H1 (cell line): ENCODE measurements around the gene C5orf58. TPM values are rescaled to one million over a fixed set of nuclear protein-coding genes. Genes with fewer than 3 reads are reported as not detected.

Experiments used
- CTCF ChIA-PET: fragments of 300-600 bp; sonication (Branson Sonifier 250); formaldehyde crosslinking; loops from one replicate; lab custom pipeline; 2021; ENCODE audit not compliant: partially characterized antibody; lab: Charles Lee
- POLR2A ChIA-PET: fragments of 300-600 bp; sonication (Branson Sonifier 250); formaldehyde crosslinking; loops from one replicate; lab custom pipeline; 2021; ENCODE audit warnings: inconsistent platforms; ENCODE audit not compliant: partially characterized antibody; lab: Charles Lee
- DNase-seq, 2 experiments: peaks; one replicate each; pipeline versions ENCODE4 v3.0.0 to v3.0.0-alpha.2; 2010 to 2022; ENCODE audit warnings: low spot score in 2 of 2, low read depth in 1 of 2, mixed read lengths in 1 of 2
- FAIRE-seq: peaks from 2 replicates; lab custom pipeline; 2011; peaks lifted over from hg19 to GRCh38; lab: Jason Lieb, UNC
- H2AFZ ChIP-seq: 2 replicates; pipeline ENCODE4 v1.8.1; 2012; ENCODE audit warnings: low read length, inconsistent platforms
- H2AK5ac ChIP-seq: 2 replicates; pipeline ENCODE4 v1.6.1; 2013; ENCODE audit warnings: low read depth, low read length
- H2BK120ac ChIP-seq: replicated peaks from 2 replicates; pipeline ENCODE3; 2013; ENCODE audit warnings: low read depth, low read length, inconsistent platforms
- H2BK12ac ChIP-seq: 2 replicates; pipeline ENCODE4 v1.6.1; 2013; ENCODE audit warnings: low read depth, low read length
- H2BK15ac ChIP-seq: 2 replicates; pipeline ENCODE4 v1.6.1; 2013; ENCODE audit warnings: low read length
- H2BK20ac ChIP-seq: 2 replicates; pipeline ENCODE4 v1.6.1; 2013; ENCODE audit warnings: low read length
- H2BK5ac ChIP-seq: 2 replicates; pipeline ENCODE4 v1.6.1; 2013; ENCODE audit warnings: low read depth, low read length
- H3K14ac ChIP-seq: 2 replicates; pipeline ENCODE4 v1.6.1; 2013; ENCODE audit warnings: inconsistent platforms; ENCODE audit not compliant: insufficient read length
- H3K18ac ChIP-seq: 2 replicates; pipeline ENCODE4 v1.6.1; 2013; ENCODE audit warnings: low read length; ENCODE audit errors: extremely low read depth
- H3K23ac ChIP-seq: 2 replicates; pipeline ENCODE4 v1.6.1; 2013; ENCODE audit warnings: inconsistent platforms; ENCODE audit not compliant: insufficient read length
- H3K23me2 ChIP-seq: 2 replicates; pipeline ENCODE4 v1.6.1; 2013; ENCODE audit warnings: low read depth, low read length
- H3K27ac ChIP-seq: 2 replicates; pipeline ENCODE4 v1.6.1; 2011; ENCODE audit warnings: low read depth, low read length, inconsistent platforms
- H3K27me3 ChIP-seq, 4 experiments: replicated peaks in 1 of 4; 1 replicate in 1 of 4; 2 replicates in 3 of 4; pipeline versions ENCODE4 v1.6.1 to v1.8.1; 2011 to 2013; ENCODE audit warnings: low read length in 3 of 4, mild to moderate bottlenecking in 3 of 4, inconsistent platforms in 2 of 4, mixed read lengths in 2 of 4, moderate library complexity in 1 of 4; ENCODE audit not compliant: control insufficient read depth in 3 of 4, insufficient read depth in 3 of 4; ENCODE audit errors: extremely low read depth in 1 of 4
- H3K36me3 ChIP-seq, 4 experiments: 2 replicates each; pipeline versions ENCODE4 v1.6.1 to v1.8.1; 2011 to 2013; ENCODE audit warnings: mild to moderate bottlenecking in 4 of 4, low read length in 3 of 4, moderate library complexity in 2 of 4, control low read depth in 1 of 4, inconsistent platforms in 1 of 4; ENCODE audit not compliant: insufficient read depth in 4 of 4, control insufficient read depth in 2 of 4
- H3K4ac ChIP-seq: replicated peaks from 2 replicates; pipeline ENCODE3; 2013; ENCODE audit warnings: low read length, low read depth, mixed read lengths, inconsistent platforms; ENCODE audit not compliant: insufficient read length
- H3K4me1 ChIP-seq, 4 experiments: replicated peaks in 1 of 4; 1 replicate in 1 of 4; 2 replicates in 3 of 4; pipeline versions ENCODE4 v1.6.1 to v1.8.1; 2011 to 2013; ENCODE audit warnings: low read length in 3 of 4, inconsistent platforms in 2 of 4, mixed read lengths in 1 of 4; ENCODE audit not compliant: insufficient read depth in 4 of 4, control insufficient read depth in 3 of 4
- H3K4me2 ChIP-seq, 2 experiments: 2 replicates each; pipeline versions ENCODE4 v1.6.1 to v1.8.1; 2011 to 2013; ENCODE audit warnings: low read depth in 2 of 2, low read length in 2 of 2, control low read depth in 1 of 2, inconsistent platforms in 1 of 2, mild to moderate bottlenecking in 1 of 2; ENCODE audit not compliant: insufficient read depth in 1 of 2
- H3K4me3 ChIP-seq, 4 experiments: fragments of 200-600, 300-600 bp in 1 of 4; sonication (generic), shearing (Covaris generic), sonication (Bioruptor Twin) in 1 of 4; 2 replicates each; pipeline versions ENCODE4 v1.5.1 to v1.8.1; 2011 to 2016; ENCODE audit warnings: low read length in 4 of 4, low read depth in 3 of 4, control low read depth in 2 of 4, inconsistent platforms in 2 of 4, mild to moderate bottlenecking in 2 of 4, mixed read lengths in 1 of 4, moderate library complexity in 1 of 4; ENCODE audit not compliant: insufficient read depth in 2 of 4; ENCODE audit errors: extremely low read depth in 1 of 4
- H3K56ac ChIP-seq: replicated peaks from 2 replicates; pipeline ENCODE3; 2013; ENCODE audit warnings: low read depth, mild to moderate bottlenecking, mixed read lengths, low read length, inconsistent platforms; ENCODE audit not compliant: insufficient read length
- H3K79me1 ChIP-seq: 2 replicates; pipeline ENCODE4 v1.6.1; 2013; ENCODE audit warnings: low read depth, low read length, control low read depth
- H3K79me2 ChIP-seq, 2 experiments: 2 replicates each; pipeline versions ENCODE4 v1.6.1 to v1.8.1; 2012 to 2013; ENCODE audit warnings: low read length in 2 of 2, mild to moderate bottlenecking in 2 of 2, inconsistent platforms in 1 of 2; ENCODE audit not compliant: insufficient read depth in 2 of 2, control insufficient read depth in 1 of 2
- H3K9ac ChIP-seq, 4 experiments: replicated peaks in 1 of 4; 1 replicate in 1 of 4; 2 replicates in 3 of 4; pipeline versions ENCODE4 v1.6.1 to v1.8.1; 2011 to 2013; ENCODE audit warnings: low read depth in 3 of 4, low read length in 3 of 4, control low read depth in 2 of 4, mild to moderate bottlenecking in 2 of 4, moderate library complexity in 2 of 4, inconsistent platforms in 1 of 4; ENCODE audit errors: extremely low read depth in 1 of 4
- H3K9me3 ChIP-seq, 2 experiments: 2 replicates each; pipeline versions ENCODE4 v1.6.1 to v1.8.1; 2012 to 2013; ENCODE audit warnings: mild to moderate bottlenecking in 2 of 2, moderate library complexity in 2 of 2, control low read depth in 1 of 2, inconsistent platforms in 1 of 2, low read depth in 1 of 2, low read length in 1 of 2, mixed read lengths in 1 of 2; ENCODE audit not compliant: insufficient read depth in 2 of 2
- H4K20me1 ChIP-seq, 2 experiments: replicated peaks in 1 of 2; 2 replicates each; pipeline versions ENCODE3 to v1.8.1; 2011 to 2013; ENCODE audit warnings: inconsistent platforms in 2 of 2, low read length in 2 of 2, mild to moderate bottlenecking in 1 of 2; ENCODE audit not compliant: insufficient read depth in 2 of 2, control insufficient read depth in 1 of 2
- H4K5ac ChIP-seq: 2 replicates; pipeline ENCODE4 v1.6.1; 2013; ENCODE audit warnings: low read length, low read depth, mixed read lengths, inconsistent platforms; ENCODE audit not compliant: insufficient read length
- H4K8ac ChIP-seq: 2 replicates; pipeline ENCODE4 v1.8.0; 2013; ENCODE audit warnings: mild to moderate bottlenecking, moderate library complexity, low read length, inconsistent platforms; ENCODE audit not compliant: insufficient read depth; ENCODE audit errors: extremely low read depth
- H4K91ac ChIP-seq: replicated peaks from 2 replicates; pipeline ENCODE3; 2013; ENCODE audit warnings: low read length, mixed read lengths, inconsistent platforms; ENCODE audit not compliant: insufficient read length
- CEBPB ChIP-seq: IDR thresholded peaks from 2 replicates; pipeline ENCODE4 v1.6.1; 2012; ENCODE audit warnings: low read depth, low read length
- POLR2A ChIP-seq, 2 experiments: IDR thresholded peaks; 1 replicate in 1 of 2; 2 replicates in 1 of 2; pipeline ENCODE4 v1.6.1; 2011; ENCODE audit warnings: low read depth in 2 of 2, low read length in 2 of 2, mild to moderate bottlenecking in 2 of 2; ENCODE audit errors: control extremely low read depth in 1 of 2
- SIN3A ChIP-seq, 2 experiments: IDR thresholded peaks in 1 of 2; conservative IDR thresholded peaks in 1 of 2; 2 replicates each; pipeline ENCODE4 v1.6.1; 2011 to 2012; ENCODE audit warnings: low read length in 2 of 2, improper control_type of control experiment in 1 of 2, low read depth in 1 of 2, mild to moderate bottlenecking in 1 of 2
- ZNF274 ChIP-seq: IDR thresholded peaks from 2 replicates; pipeline ENCODE4 v1.7.0; 2012; ENCODE audit warnings: low read length, borderline replicate concordance; ENCODE audit errors: extremely low read depth
- WGBS, 2 experiments: shearing (Covaris generic) in 1 of 2; methylation state at CpG; one replicate each; pipeline versions ENCODE4 v1.1.6 to v1.1.7; 2013 to 2015; ENCODE audit warnings: low lambda C conversion rate in 2 of 2, mixed read lengths in 2 of 2, inconsistent platforms in 1 of 2, low coverage in 1 of 2, missing lambda C conversion rate in 1 of 2; ENCODE audit not compliant: insufficient replicate concordance in 2 of 2, insufficient coverage in 1 of 2, insufficient read length in 1 of 2; ENCODE audit errors: extremely low coverage in 1 of 2, missing lambda C conversion rate in 1 of 2; 5-methylcytosine and 5-hydroxymethylcytosine counted together
- polyA plus RNA-seq, 7 experiments: library from polyadenylated mRNA; depleted of rRNA in 3 of 7; stranded (reverse) in 5 of 7; unstranded in 2 of 7; fragments of >200 nt in 5 of 7; fragments of 200-250 nt in 2 of 7; gene quantifications; 1 replicate in 5 of 7; 2 replicates in 1 of 7; 4 replicates in 1 of 7; pipeline versions ENCODE4 v1.2.1 to v1.2.3, GENCODE V29; 2011 to 2013; ENCODE audit warnings: missing spikeins in 2 of 7, mixed read lengths in 2 of 7
- total RNA-seq: library from RNA; stranded (reverse); fragmentation: NEBNext Ultra II Directional; extraction: Animal tissue kit (Norgen Biotek cat#: 25700); gene quantifications from 2 replicates; pipeline ENCODE4 v1.2.1, GENCODE V29; 2021

C5orf58 gene
- total and polyA plus RNA-seq, 2 of the 8 experiments (the other 6 are each of a cell fraction or from before 2014, with no cell fraction given) = 0.24 to 1.6 TPM

DNA sequence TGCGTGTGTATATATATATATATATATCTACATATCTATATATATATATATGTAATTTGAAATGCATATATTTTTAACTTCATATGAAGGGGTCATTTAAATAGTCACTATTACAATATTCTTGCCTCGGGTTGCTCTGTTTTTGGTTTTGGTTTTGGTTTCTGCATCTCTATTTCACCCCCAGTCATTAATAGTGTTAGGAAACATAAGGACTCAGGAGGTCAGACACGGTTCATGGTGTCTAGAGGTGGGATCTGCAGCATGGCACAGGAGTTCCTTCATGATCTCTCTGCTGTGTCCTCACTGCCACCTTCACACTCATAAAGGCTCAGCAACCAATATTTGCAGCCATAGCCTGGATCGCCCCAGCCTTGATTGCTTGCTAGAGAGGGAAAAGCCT lies 16.6 kb downstream of the C5orf58 start:
- H3K4ac ChIP-seq = no peak overlapping the region
- no peak overlapping the region for H4K91ac ChIP-seq
- H3K27ac ChIP-seq = no peak overlapping the region
- 79% methylated on average over 4 of the region's 4 CpGs; no CpG with 5 or more reads in 1 of the 2 experiments for WGBS, 2 experiments
- no peak overlapping the region for H3K18ac ChIP-seq
- H2BK5ac ChIP-seq = no peak overlapping the region
- H2AFZ ChIP-seq = no peak overlapping the region
- no peak overlapping the region for H3K23ac ChIP-seq
- H3K56ac ChIP-seq = no peak overlapping the region
- H2BK120ac ChIP-seq = no peak overlapping the region
- ChIA-PET POLR2A (no interaction called here), CTCF (no interaction called here)
- no peaks in the 10 kb centered on the region for H3K27me3 ChIP-seq
- DNase-seq (no peak), FAIRE-seq (no peak)
- H2BK20ac ChIP-seq = no peak overlapping the region
- no peak overlapping the region for H2BK12ac ChIP-seq
- H3K4me3 ChIP-seq = no peak overlapping the region
- no peak overlapping the region for H3K4me2 ChIP-seq
- H3K23me2 ChIP-seq = no peaks in the 10 kb centered on the region
- no peak overlapping the region for H2AK5ac ChIP-seq
- no peaks in the 10 kb centered on the region for H3K79me2 ChIP-seq
- H3K36me3 ChIP-seq = no peaks in the 10 kb centered on the region
- H3K9ac ChIP-seq = no peak overlapping the region
- peaks cover 0 to 11% (median 9%) of the 10 kb centered on the region in 4 experiments; a peak in 4 of 7 replicates for H3K4me1 ChIP-seq
- no peak overlapping the region for H3K14ac ChIP-seq
- H4K8ac ChIP-seq = no peak overlapping the region
- H4K5ac ChIP-seq = no peak overlapping the region
- peaks cover 2 to 13% of the 10 kb centered on the region in 2 experiments; a peak in 2 of 4 replicates for H3K9me3 ChIP-seq
- H4K20me1 ChIP-seq = no peaks in the 10 kb centered on the region
- no peak overlapping the region for H2BK15ac ChIP-seq
- H3K79me1 ChIP-seq = no peaks in the 10 kb centered on the region
- TF ChIP-seq ZNF274 (no peak), POLR2A (IDR thresholded peaks at IDR 0.05; ENCODE audit: control extremely low read depth in 1 of 2, low read depth in 2 of 2, low read length in 2 of 2) (no peak), CEBPB (no peak), SIN3A (conservative IDR thresholded peaks at IDR 0.05 in 1 of 2, IDR thresholded peaks at IDR 0.05 in 1 of 2; ENCODE audit: low read depth in 1 of 2, low read length in 2 of 2) (no peak)
